ENCODE measurements around the gene KLF16. TPM values are rescaled to one million over a fixed set of nuclear protein-coding genes. Genes with fewer than 3 reads are reported as not detected.

The KLF16 gene
- total RNA-seq, 4 donors from 2014 or later: 9.0 to 18.3 (median 11.6) TPM

DNA sequence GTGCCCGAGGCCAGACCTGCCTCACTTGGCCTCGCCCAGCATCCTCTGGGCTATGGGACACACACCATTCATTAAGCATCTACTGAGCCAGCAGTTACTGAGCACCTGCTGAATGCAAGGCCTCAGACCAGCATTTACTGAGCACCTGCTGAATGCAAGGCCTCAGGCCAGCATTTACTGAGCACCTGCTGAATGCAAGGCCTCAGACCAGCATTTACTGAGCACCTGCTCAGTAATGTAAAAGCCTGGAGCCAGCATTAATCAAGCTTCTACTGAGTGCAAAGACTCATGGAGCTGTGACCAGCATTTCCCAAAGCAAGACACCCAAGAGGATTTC is 55.0 kb downstream of the KLF16 start:
- in situ Hi-C loops (cut with MboI; ENCODE audit: low pct_ligation_motif_present in 1 of 4, low pct_unique_long_range_greater_than_20kb in 1 of 4, low sequenced_read_pairs in 3 of 4) (loop anchor here in 1 of 4 donors (25.0 kb wide), 1 partner anchor 271 kb away; no protein-coding TSS in a partner anchor), intact Hi-C loops (cut with DNase I; ENCODE audit: low total_unique reads) (no loop called here)
- DNase-seq: no peak
- Histone ChIP-seq H3K4me1 (peaks cover 11 to 17% (median 14%) of the 10 kb centered on the region in 4 donors), H3K27me3 (no peaks in the 10 kb centered on the region), H3K27ac (no peak overlapping the region), H3K4me3 (no peak overlapping the region), H3K9me3 (no peaks in the 10 kb centered on the region), H3K36me3 (no peaks in the 10 kb centered on the region)
- 79% methylated on average over 2 of the region's 2 CpGs; no CpG with 5 or more reads in 1 of the 2 donors for WGBS, 2 donors (ENCODE audit: low coverage in 1 of 2)
- TF ChIP-seq POLR2A (IDR thresholded peaks at IDR 0.05) (no peak), POLR2AphosphoS5 (IDR thresholded peaks at IDR 0.05) (no peak)

DNA sequence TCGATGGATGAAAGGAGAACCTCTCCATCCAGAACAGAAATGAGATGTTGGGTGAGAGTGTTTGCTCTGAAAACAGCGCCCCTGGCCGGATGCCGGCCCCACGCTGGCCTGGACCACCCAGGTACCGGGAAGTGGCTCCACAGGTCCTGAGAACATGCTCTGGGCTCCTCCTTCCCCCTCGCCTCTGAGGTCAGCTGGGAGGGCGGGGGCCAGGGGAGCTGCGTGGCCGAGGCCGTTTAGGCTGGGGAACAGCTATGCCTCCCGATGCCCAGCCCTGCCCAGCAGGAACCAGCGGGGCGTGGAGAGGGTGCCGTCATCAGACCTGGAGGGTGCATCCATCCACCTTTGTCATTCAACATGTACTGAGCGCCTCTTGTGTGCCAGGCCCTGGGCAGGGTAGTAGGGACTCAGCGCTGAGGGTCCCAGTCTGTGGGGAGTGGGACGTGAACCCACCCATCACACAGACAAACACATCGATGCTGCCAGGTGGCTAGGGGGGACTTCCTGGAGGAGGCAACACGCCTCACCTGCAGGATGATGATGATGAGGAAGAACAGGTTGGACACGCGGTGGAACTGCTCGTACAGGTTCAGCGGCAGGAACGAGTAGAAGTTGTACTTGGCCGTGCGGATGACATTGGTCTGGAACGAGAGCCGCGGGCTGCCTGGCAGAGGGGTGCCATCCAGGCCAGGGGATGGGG is 55.5 kb downstream of the KLF16 start:
- WGBS, 2 donors (ENCODE audit: low coverage in 1 of 2): 58% methylated on average over 23 of the region's 30 CpGs; no CpG with 5 or more reads in 1 of the 2 donors
- no peak for TF ChIP-seq POLR2AphosphoS5 (IDR thresholded peaks at IDR 0.05)
- TF ChIP-seq, protein P1, sequence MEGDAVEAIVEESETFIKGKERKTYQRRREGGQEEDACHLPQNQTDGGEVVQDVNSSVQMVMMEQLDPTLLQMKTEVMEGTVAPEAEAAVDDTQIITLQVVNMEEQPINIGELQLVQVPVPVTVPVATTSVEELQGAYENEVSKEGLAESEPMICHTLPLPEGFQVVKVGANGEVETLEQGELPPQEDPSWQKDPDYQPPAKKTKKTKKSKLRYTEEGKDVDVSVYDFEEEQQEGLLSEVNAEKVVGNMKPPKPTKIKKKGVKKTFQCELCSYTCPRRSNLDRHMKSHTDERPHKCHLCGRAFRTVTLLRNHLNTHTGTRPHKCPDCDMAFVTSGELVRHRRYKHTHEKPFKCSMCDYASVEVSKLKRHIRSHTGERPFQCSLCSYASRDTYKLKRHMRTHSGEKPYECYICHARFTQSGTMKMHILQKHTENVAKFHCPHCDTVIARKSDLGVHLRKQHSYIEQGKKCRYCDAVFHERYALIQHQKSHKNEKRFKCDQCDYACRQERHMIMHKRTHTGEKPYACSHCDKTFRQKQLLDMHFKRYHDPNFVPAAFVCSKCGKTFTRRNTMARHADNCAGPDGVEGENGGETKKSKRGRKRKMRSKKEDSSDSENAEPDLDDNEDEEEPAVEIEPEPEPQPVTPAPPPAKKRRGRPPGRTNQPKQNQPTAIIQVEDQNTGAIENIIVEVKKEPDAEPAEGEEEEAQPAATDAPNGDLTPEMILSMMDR (IDR thresholded peaks at IDR 0.05): no peak
- TF ChIP-seq POLR2A (IDR thresholded peaks at IDR 0.05): no peak
- no peak for TF ChIP-seq EP300 (IDR thresholded peaks at IDR 0.05; ENCODE audit: low read depth)
- no peaks in the 10 kb centered on the region for H3K27me3 ChIP-seq

DNA sequence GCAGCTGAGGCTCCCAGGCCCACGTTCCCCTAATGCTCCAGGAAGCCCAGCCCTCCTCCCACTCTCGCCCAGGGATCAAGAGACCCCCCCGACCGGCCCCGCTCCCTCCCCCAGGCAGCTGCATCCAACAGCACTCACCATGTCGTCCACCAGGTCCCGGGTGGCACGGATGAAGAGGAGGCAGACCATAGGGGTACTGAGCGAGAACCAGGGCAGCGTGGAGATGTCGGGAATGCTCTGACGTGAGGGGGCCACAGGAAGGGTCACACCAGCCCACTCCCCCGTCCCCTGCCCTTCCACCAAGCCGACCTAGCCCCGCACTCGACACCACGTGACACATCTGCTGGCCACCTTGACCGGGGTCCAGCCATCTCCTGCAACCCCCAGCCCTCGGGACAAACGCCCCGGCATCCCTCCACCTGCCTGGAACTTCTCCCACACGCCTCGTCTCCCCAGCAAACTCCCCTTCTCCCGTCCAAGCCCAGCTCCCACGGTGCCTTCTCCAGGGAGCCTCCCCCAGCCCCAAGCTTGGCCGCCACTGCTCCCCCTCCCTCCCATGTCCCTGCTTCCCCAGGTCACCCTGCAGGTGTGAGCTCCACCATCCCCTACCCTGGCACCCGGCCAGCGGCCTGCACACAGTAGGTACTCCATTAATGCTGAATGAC is 56.2 kb downstream of the KLF16 start:
- in situ Hi-C loops (cut with MboI; ENCODE audit: low pct_ligation_motif_present in 1 of 4, low pct_unique_long_range_greater_than_20kb in 1 of 4, low sequenced_read_pairs in 3 of 4): loop anchor here in 1 of 4 donors (25.0 kb wide), 1 partner anchor 270 kb away; no protein-coding TSS in a partner anchor
- intact Hi-C loops (cut with DNase I; ENCODE audit: low total_unique reads): no loop called here
- no peak for DNase-seq
- no peaks in the 10 kb centered on the region for H3K27me3 ChIP-seq
- H3K9me3 ChIP-seq: no peaks in the 10 kb centered on the region
- 65% methylated on average over 27 of the region's 28 CpGs; no CpG with 5 or more reads in 1 of the 2 donors for WGBS, 2 donors (ENCODE audit: low coverage in 1 of 2)
- H3K27ac ChIP-seq: no peak overlapping the region
- H3K4me1 ChIP-seq: peaks cover 6 to 8% (median 7%) of the 10 kb centered on the region in 4 donors
- no peaks in the 10 kb centered on the region for H3K36me3 ChIP-seq
- no peak overlapping the region for H3K4me3 ChIP-seq
- no peak for TF ChIP-seq POLR2AphosphoS5 (IDR thresholded peaks at IDR 0.05)
- no peak for TF ChIP-seq POLR2A (IDR thresholded peaks at IDR 0.05)
- TF ChIP-seq, protein P1 (IDR thresholded peaks at IDR 0.05): no peak
- TF ChIP-seq EP300 (IDR thresholded peaks at IDR 0.05; ENCODE audit: low read depth): no peak

More for the DNA sequence above, 55.5 kb downstream of the KLF16 start:
- in situ Hi-C loops (cut with MboI; ENCODE audit: low pct_ligation_motif_present in 1 of 4, low pct_unique_long_range_greater_than_20kb in 1 of 4, low sequenced_read_pairs in 3 of 4) (loop anchor here in 1 of 4 donors (25.0 kb wide), 1 partner anchor 271 kb away; no protein-coding TSS in a partner anchor), intact Hi-C loops (cut with DNase I; ENCODE audit: low total_unique reads) (no loop called here)
- H3K9me3 ChIP-seq: no peaks in the 10 kb centered on the region
- peaks cover 6 to 11% (median 9%) of the 10 kb centered on the region in 4 donors for H3K4me1 ChIP-seq
- DNase-seq: no peak
- H3K27ac ChIP-seq: no peak overlapping the region
- no peak overlapping the region for H3K4me3 ChIP-seq
- H3K36me3 ChIP-seq: no peaks in the 10 kb centered on the region

DNA sequence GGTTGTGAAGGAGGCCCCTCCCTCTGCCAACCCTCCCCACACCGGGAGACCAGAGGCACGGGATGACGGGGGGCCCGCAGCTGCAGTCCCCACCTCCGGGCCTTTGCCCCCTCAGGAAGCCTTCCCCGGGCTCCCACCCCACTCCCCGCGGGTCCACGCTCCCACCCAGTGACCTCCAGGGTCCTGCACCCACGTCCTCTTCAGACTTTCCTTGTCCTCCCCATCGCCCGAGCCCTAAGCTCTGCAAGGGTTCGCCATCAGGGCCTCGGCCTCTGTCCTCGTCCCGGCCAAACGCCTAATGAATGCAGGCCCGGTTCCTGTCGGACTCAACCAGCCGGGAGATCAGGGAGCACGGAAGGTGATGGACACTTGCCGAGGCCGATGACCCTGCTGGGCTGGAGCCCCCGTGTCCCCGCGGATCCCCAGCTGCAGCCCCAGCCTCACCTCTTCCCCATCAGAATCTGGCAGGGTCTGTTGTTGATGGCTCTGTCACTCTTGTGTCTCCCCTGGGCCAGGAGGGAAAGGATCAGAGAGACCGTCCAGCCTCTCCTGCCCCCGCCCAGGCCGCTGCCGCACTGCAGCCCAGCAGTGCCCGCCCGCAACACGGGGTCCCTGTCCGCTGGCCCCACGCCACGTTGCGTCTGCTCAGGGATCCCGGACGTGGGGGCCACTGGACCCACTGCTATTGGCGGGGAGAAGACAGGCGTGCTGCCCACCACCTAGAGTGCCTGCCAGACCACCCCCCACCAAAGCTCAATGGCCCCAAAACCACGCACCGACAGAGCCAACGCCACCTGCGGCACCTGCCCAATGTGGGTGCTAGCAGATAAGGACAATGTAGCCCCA is 57.0 kb downstream of the KLF16 start:
- intact Hi-C loops (cut with DNase I; ENCODE audit: low total_unique reads) (no loop called here), in situ Hi-C loops (cut with MboI; ENCODE audit: low pct_ligation_motif_present in 1 of 4, low pct_unique_long_range_greater_than_20kb in 1 of 4, low sequenced_read_pairs in 3 of 4) (loop anchor here in 1 of 4 donors (25.0 kb wide), 1 partner anchor 269 kb away; no protein-coding TSS in a partner anchor)
- TF ChIP-seq, protein P1 (IDR thresholded peaks at IDR 0.05): no peak
- TF ChIP-seq EP300 (IDR thresholded peaks at IDR 0.05; ENCODE audit: low read depth) (no peak), POLR2A (IDR thresholded peaks at IDR 0.05) (no peak), POLR2AphosphoS5 (IDR thresholded peaks at IDR 0.05) (no peak)
- Histone ChIP-seq H3K36me3 (no peaks in the 10 kb centered on the region), H3K9me3 (no peaks in the 10 kb centered on the region), H3K27ac (no peak overlapping the region), H3K4me3 (no peak overlapping the region), H3K27me3 (no peaks in the 10 kb centered on the region), H3K4me1 (peaks cover 0 to under 1% (median under 1%) of the 10 kb centered on the region in 4 donors)
- no peak for DNase-seq
- 83% methylated on average over 40 of the region's 45 CpGs; no CpG with 5 or more reads in 1 of the 2 donors for WGBS, 2 donors (ENCODE audit: low coverage in 1 of 2)
